DOHH2 (cell line): Measurements from ENCODE around the gene POLD4.

ENCODE experiments used
- H3F3A ChIP-seq: fragments of 200-600 bp; sonication (generic), shearing (Covaris generic); 2 replicates; pipeline ENCODE4 v1.6.0; 2016; ENCODE audit warnings: antibody characterized with exemption, mild to moderate bottlenecking; ENCODE audit not compliant: control insufficient read depth, insufficient read depth
- H3K27ac ChIP-seq: fragments of 200-600 bp; sonication (generic); 2 replicates; pipeline ENCODE4 v1.5.1; 2014; ENCODE audit warnings: low read depth, mild to moderate bottlenecking, low read length, moderate library complexity
- H3K27me3 ChIP-seq: fragments of 200-600 bp; sonication (generic); 2 replicates; pipeline ENCODE4 v1.6.1; 2014; ENCODE audit warnings: mild to moderate bottlenecking, low read length, mixed read lengths; ENCODE audit not compliant: control insufficient read depth
- H3K36me3 ChIP-seq: fragments of 200-600 bp; sonication (generic); 2 replicates; pipeline ENCODE4 v1.6.1; 2014; ENCODE audit warnings: mild to moderate bottlenecking, low read length, moderate library complexity, mixed read lengths; ENCODE audit not compliant: control insufficient read depth
- H3K4me1 ChIP-seq: fragments of 200-600 bp; sonication (generic); 2 replicates; pipeline ENCODE4 v1.6.1; 2014; ENCODE audit warnings: mild to moderate bottlenecking, low read length, mixed read lengths; ENCODE audit not compliant: control insufficient read depth
- H3K4me2 ChIP-seq: fragments of 200-600 bp; sonication (generic); 2 replicates; pipeline ENCODE4 v1.6.0; 2014; ENCODE audit warnings: mild to moderate bottlenecking, low read length, moderate library complexity
- H3K4me3 ChIP-seq: fragments of 200-600 bp; sonication (generic); 2 replicates; pipeline ENCODE4 v1.5.1; 2014; ENCODE audit warnings: mild to moderate bottlenecking, low read length, mixed read lengths
- H3K79me2 ChIP-seq: fragments of 200-600 bp; sonication (generic); 2 replicates; pipeline ENCODE4 v1.6.1; 2014; ENCODE audit warnings: mild to moderate bottlenecking, low read length, mixed read lengths; ENCODE audit not compliant: control insufficient read depth
- H3K9me2 ChIP-seq: fragments of 200-600 bp; sonication (generic); replicated peaks from 2 replicates; pipeline ENCODE4 v1.6.1; 2014; ENCODE audit warnings: mild to moderate bottlenecking, low read length, mixed read lengths; ENCODE audit not compliant: control insufficient read depth
- H3K9me3 ChIP-seq: fragments of 200-600 bp; sonication (generic); 2 replicates; pipeline ENCODE4 v1.6.1; 2014; ENCODE audit warnings: antibody characterized with exemption, low read length, mixed read lengths; ENCODE audit not compliant: control insufficient read depth, insufficient read depth
- H4K20me1 ChIP-seq: fragments of 200-600 bp; sonication (generic); 2 replicates; pipeline ENCODE4 v1.6.0; 2014; ENCODE audit warnings: low read depth, mild to moderate bottlenecking, antibody characterized with exemption, low read length, moderate library complexity; ENCODE audit not compliant: control insufficient read depth, insufficient read depth
- CTCF ChIP-seq: fragments of 200-600 bp; sonication (generic); IDR thresholded peaks from one replicate; pipeline ENCODE4 v1.5.1; 2014; ENCODE audit warnings: antibody characterized with exemption, mild to moderate bottlenecking, low read depth, low read length; ENCODE audit not compliant: poor library complexity, severe bottlenecking
- EZH2phosphoT487 ChIP-seq: fragments of 200-600 bp; sonication (generic); IDR thresholded peaks from 2 replicates; pipeline ENCODE4 v1.6.1; 2017; ENCODE audit warnings: borderline replicate concordance, mild to moderate bottlenecking, antibody characterized with exemption, low read length, moderate library complexity, mixed read lengths

Gene POLD4

GRCh38 chr11:67397986-67398660, 44.8 kb upstream of the POLD4 start:
- peaks cover 53% of the 10 kb centered on the region for H3K4me1 ChIP-seq
- peaks cover 7% of the 10 kb centered on the region; the same call in 1 of the 2 replicates for H4K20me1 ChIP-seq
- H3K9me2 ChIP-seq, result no peaks in the 10 kb centered on the region
- H3K36me3 ChIP-seq, result peaks cover 76% of the 10 kb centered on the region
- no peak overlapping the region for H3K4me3 ChIP-seq
- no peak for TF ChIP-seq EZH2phosphoT487
- no peak for TF ChIP-seq CTCF
- H3K4me2 ChIP-seq, result no peak overlapping the region; the same call in 1 of the 2 replicates
- H3K27ac ChIP-seq, result no peak overlapping the region
- H3K79me2 ChIP-seq, result peaks cover 76% of the 10 kb centered on the region
- H3K9me3 ChIP-seq, result no peaks in the 10 kb centered on the region
- no peaks in the 10 kb centered on the region for H3K27me3 ChIP-seq
- peaks cover 15% of the 10 kb centered on the region; the same call in 1 of the 2 replicates for H3F3A ChIP-seq

GRCh38 chr11:67397536-67397935, 44.2 kb upstream of the POLD4 start:
- peaks cover 80% of the 10 kb centered on the region for H3K36me3 ChIP-seq
- H3K4me3 ChIP-seq, result no peak overlapping the region
- no peaks in the 10 kb centered on the region for H3K9me3 ChIP-seq
- H3K27ac ChIP-seq, result no peak overlapping the region
- H3K4me1 ChIP-seq, result peaks cover 53% of the 10 kb centered on the region
- peaks cover 76% of the 10 kb centered on the region for H3K79me2 ChIP-seq
- H4K20me1 ChIP-seq, result peaks cover 7% of the 10 kb centered on the region; the same call in 1 of the 2 replicates
- peaks cover 11% of the 10 kb centered on the region; the same call in 1 of the 2 replicates for H3F3A ChIP-seq
- H3K27me3 ChIP-seq, result no peaks in the 10 kb centered on the region
- no peak for TF ChIP-seq CTCF
- TF ChIP-seq EZH2phosphoT487, result no peak
- H3K9me2 ChIP-seq, result no peaks in the 10 kb centered on the region
- peak overlapping the region; percentile 44; the same call in 1 of the 2 replicates for H3K4me2 ChIP-seq

GRCh38 chr11:67396587-67397389, 43.4 kb upstream of the POLD4 start:
- H3K4me3 ChIP-seq, result no peak overlapping the region; the same call in 1 of the 2 replicates
- H3K36me3 ChIP-seq, result peaks cover 85% of the 10 kb centered on the region
- peaks cover 83% of the 10 kb centered on the region for H3K79me2 ChIP-seq
- H3K4me2 ChIP-seq, result peak overlapping the region; percentile 44; the same call in 1 of the 2 replicates
- peaks cover 48% of the 10 kb centered on the region for H3K4me1 ChIP-seq
- H3F3A ChIP-seq, result peaks cover 8% of the 10 kb centered on the region; the same call in 1 of the 2 replicates
- H3K27ac ChIP-seq, result peak overlapping the region; percentile 32; the same call in 1 of the 2 replicates
- no peaks in the 10 kb centered on the region for H3K9me2 ChIP-seq
- no peaks in the 10 kb centered on the region for H3K9me3 ChIP-seq
- H4K20me1 ChIP-seq, result peaks cover 7% of the 10 kb centered on the region; the same call in 1 of the 2 replicates
- H3K27me3 ChIP-seq, result no peaks in the 10 kb centered on the region
- no peak for TF ChIP-seq CTCF
- no peak for TF ChIP-seq EZH2phosphoT487
